Right lobe of liver (tissue), 6 donors: Measurements from ENCODE around the gene STRBP. TPM values are rescaled to one million over a fixed set of nuclear protein-coding genes. Genes with fewer than 3 reads are reported as not detected.

Source experiments
- ATAC-seq, 4 donors: fragments of 200-7000 bp; cut with Tn5 transposase; one replicate each; pipeline ENCODE4 v1.9.1; 2020; ENCODE audit warnings: mild to moderate bottlenecking in 4 of 4, moderate library complexity in 4 of 4
- DNase-seq, 3 donors: peaks; one replicate each; pipeline ENCODE4 v3.0.0-alpha.2; 2020
- H3K27ac ChIP-seq, 3 donors: fragments of 200-600 bp; one replicate each; pipeline ENCODE4 v1.8.0; 2022
- H3K27me3 ChIP-seq, 2 donors: fragments of 200-600 bp; one replicate each; pipeline ENCODE4 v1.8.0; 2022
- H3K36me3 ChIP-seq, 4 donors: fragments of 200-600 bp; sonication (generic) in 1 of 4; one replicate each; pipeline versions ENCODE4 v1.5.1 to v1.8.0; 2017 to 2022; ENCODE audit warnings: control low read depth in 1 of 4
- H3K4me1 ChIP-seq, 4 donors: fragments of 200-600 bp; sonication (generic) in 1 of 4; one replicate each; pipeline versions ENCODE4 v1.5.1 to v1.8.0; 2017 to 2022; ENCODE audit warnings: control low read depth in 1 of 4
- H3K4me3 ChIP-seq, 3 donors: fragments of 200-600 bp; one replicate each; pipeline ENCODE4 v1.8.0; 2022
- H3K9me3 ChIP-seq, 4 donors: fragments of 200-600 bp; sonication (generic) in 1 of 4; one replicate each; pipeline versions ENCODE4 v1.5.1 to v1.8.0; 2017 to 2022; ENCODE audit warnings: control low read depth in 1 of 4
- CTCF ChIP-seq, 4 donors: fragments of 200-600 bp in 3 of 4; fragments of 450-650 bp in 1 of 4; IDR thresholded peaks; one replicate each; pipeline versions ENCODE4 v1.5.1 to v1.8.0; 2016 to 2022; ENCODE audit warnings: antibody characterized with exemption in 4 of 4, mild to moderate bottlenecking in 2 of 4
- POLR2A ChIP-seq: fragments of 450-650 bp; IDR thresholded peaks from one replicate; pipeline ENCODE4 v1.6.1; 2017; ENCODE audit warnings: antibody characterized with exemption, mild to moderate bottlenecking
- WGBS: methylation state at CpG from one replicate; pipeline ENCODE4 v1.1.6; 2018; ENCODE audit warnings: low coverage, low lambda C conversion rate; ENCODE audit not compliant: insufficient coverage; ENCODE audit errors: missing lambda C conversion rate; 5-methylcytosine and 5-hydroxymethylcytosine counted together
- intact Hi-C, 2 donors: fragments of 100-400 bp; cut with DNase I; formaldehyde crosslinking; loops; one replicate each; pipeline versions ENCODE4 v1.11.2 to v1.14.1; 2022
- total RNA-seq, 6 experiments: library from RNA; depleted of rRNA in 2 of 6; stranded (reverse); fragments of >200 nt in 2 of 6; fragmentation: NEBNext Ultra II Directional in 3 of 6; extraction: Animal tissue kit (Norgen Biotek cat#: 25700) in 3 of 6; gene quantifications; one replicate each; pipeline versions ENCODE4 v1.1.0 to v1.2.4, GENCODE V29; 2016 to 2023
- donor health status: DM: no; HTN: yes; CAD: no.
- donor health status: DM: no; HTN: no; CAD: no.
- donor health status: DM: no; HTN: no; CAD: no.
- donor health status: DM: no; HTN: yes; CAD: no.
- donor health status: DM: no; HTN: yes; CAD: no.

STRBP gene
- total RNA-seq, 6 experiments from 2014 or later, result 5.3 to 10.2 (median 8.3) TPM

GRCh38 chr9:123175854-123176629 lies 92.3 kb downstream of the STRBP start:
- no peaks in the 10 kb centered on the region for H3K9me3 ChIP-seq
- WGBS, result 77% methylated on average over 4 of the region's 4 CpGs
- no peaks in the 10 kb centered on the region for H3K4me1 ChIP-seq
- H3K27ac ChIP-seq, result no peak overlapping the region
- no peak overlapping the region for H3K4me3 ChIP-seq
- ATAC-seq, result no peak
- no peaks in the 10 kb centered on the region for H3K27me3 ChIP-seq
- DNase-seq, result no peak
- TF ChIP-seq CTCF (IDR thresholded peaks at IDR 0.05), result no peak
- no peak for TF ChIP-seq POLR2A
- no peaks in the 10 kb centered on the region for H3K36me3 ChIP-seq
- intact Hi-C loops, result no loop called here

DNA sequence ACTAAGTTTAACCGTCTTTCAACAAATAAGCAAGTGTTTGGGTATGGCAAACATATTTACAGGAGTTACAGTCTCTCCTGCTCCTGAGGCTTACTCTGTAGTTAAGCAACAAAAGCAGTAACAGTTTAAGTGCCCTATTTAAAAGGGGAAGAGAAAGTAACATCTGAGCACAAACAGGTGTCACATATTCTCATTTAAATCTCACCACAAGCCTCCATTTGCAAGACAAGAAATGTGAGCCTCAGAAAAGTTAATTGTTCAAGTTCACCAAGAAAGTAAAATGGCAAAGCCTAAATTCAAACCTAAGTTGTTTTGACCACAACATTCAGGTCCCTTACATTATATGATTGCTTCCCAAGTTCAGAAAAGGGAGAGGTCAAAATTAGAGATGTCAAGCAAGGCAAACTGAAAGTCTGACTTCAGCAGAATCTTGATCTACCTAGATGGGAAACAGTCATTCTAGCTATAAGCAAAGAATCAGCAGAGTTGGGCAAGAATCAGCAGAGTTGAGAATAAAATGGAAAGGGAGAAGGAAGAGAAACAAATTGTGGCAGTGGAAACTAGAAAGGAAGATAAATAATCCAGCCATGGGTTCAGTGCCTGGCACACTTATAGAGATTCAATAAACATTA lies 93.4 kb downstream of the STRBP start:
- no peaks in the 10 kb centered on the region for H3K27me3 ChIP-seq
- no peaks in the 10 kb centered on the region for H3K36me3 ChIP-seq
- DNase-seq (no peak), ATAC-seq (no peak)
- H3K27ac ChIP-seq, result no peak overlapping the region
- no peak overlapping the region for H3K4me3 ChIP-seq
- intact Hi-C loops, result no loop called here
- WGBS, result 84% methylated on average over 1 of the region's 1 CpG
- TF ChIP-seq POLR2A, result no peak
- TF ChIP-seq CTCF (IDR thresholded peaks at IDR 0.05), result no peak
- no peaks in the 10 kb centered on the region for H3K4me1 ChIP-seq
- H3K9me3 ChIP-seq, result no peaks in the 10 kb centered on the region

DNA sequence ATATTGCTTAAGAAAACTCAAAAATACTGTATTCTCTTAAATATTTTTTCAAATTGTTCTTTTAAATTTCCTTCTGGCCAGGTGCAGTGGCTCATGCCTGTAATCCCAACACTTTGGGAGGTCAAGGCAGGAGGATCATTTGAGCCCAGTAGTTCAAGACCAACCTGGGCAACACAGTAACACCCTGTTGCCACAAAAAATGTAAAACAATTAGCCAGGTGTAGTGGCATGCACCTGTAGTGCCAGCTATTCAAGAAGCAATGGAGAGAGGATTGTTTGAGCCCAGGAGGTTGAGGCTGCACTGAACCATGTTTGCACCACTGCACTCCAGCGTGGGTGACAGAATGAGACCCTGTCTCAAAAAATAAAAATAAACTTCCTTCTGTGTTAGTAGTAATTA lies 94.3 kb downstream of the STRBP start:
- no peaks in the 10 kb centered on the region for H3K36me3 ChIP-seq
- no peak overlapping the region for H3K27ac ChIP-seq
- intact Hi-C loops, result no loop called here
- TF ChIP-seq POLR2A, result no peak
- TF ChIP-seq CTCF (IDR thresholded peaks at IDR 0.05), result no peak
- no CpG with 5 or more reads among the region's 1 CpG for WGBS
- H3K9me3 ChIP-seq, result no peaks in the 10 kb centered on the region
- ATAC-seq (no peak), DNase-seq (no peak)
- H3K27me3 ChIP-seq, result no peaks in the 10 kb centered on the region
- no peaks in the 10 kb centered on the region for H3K4me1 ChIP-seq
- no peak overlapping the region for H3K4me3 ChIP-seq

DNA sequence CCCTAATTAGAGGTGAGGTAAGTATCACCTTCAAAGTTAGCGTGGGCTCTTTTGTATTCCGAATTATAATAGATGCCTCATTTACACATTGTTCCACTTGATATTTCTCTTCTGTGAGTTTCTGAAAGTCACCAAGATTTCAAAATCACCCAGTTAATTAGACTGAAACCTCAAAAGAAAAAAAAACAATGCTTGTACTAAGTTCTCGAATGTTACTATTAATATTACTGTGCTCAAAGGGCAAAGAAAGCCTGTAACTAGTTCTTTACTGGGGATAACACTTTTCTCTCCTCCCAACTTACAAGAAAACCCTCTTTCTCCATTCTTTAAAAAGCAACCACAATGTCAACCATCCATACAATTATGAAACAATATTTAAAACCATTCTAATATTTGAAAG lies 98.5 kb downstream of the STRBP start:
- DNase-seq, result no peak
- Histone ChIP-seq H3K4me3 (no peak overlapping the region), H3K36me3 (no peaks in the 10 kb centered on the region), H3K27me3 (no peaks in the 10 kb centered on the region), H3K27ac (no peak overlapping the region), H3K9me3 (no peaks in the 10 kb centered on the region), H3K4me1 (no peaks in the 10 kb centered on the region)
- no peak for TF ChIP-seq CTCF (IDR thresholded peaks at IDR 0.05)
- no peak for TF ChIP-seq POLR2A
- no peak for ATAC-seq
- intact Hi-C loops, result no loop called here
- 92% methylated on average over 3 of the region's 3 CpGs for WGBS
